OCI-LY7 (cell line): Measurements from ENCODE around the gene MZB1.

Source experiments
- EZH2phosphoT487 ChIP-seq: fragments of 200-600 bp; sonication (generic); IDR thresholded peaks from 2 replicates; pipeline ENCODE4 v1.6.1; 2018; ENCODE audit warnings: low read depth, borderline replicate concordance, mild to moderate bottlenecking, mixed run types, antibody characterized with exemption, low read length, moderate library complexity, mixed read lengths
- TF ChIP-seq, protein P1 (sequence below): fragments of 200-600 bp; sonication (generic); conservative IDR thresholded peaks from 2 replicates; pipeline ENCODE4 v1.5.1; 2014; ENCODE audit warnings: mild to moderate bottlenecking, antibody characterized with exemption, low read length, moderate library complexity, mixed read lengths

DNA sequence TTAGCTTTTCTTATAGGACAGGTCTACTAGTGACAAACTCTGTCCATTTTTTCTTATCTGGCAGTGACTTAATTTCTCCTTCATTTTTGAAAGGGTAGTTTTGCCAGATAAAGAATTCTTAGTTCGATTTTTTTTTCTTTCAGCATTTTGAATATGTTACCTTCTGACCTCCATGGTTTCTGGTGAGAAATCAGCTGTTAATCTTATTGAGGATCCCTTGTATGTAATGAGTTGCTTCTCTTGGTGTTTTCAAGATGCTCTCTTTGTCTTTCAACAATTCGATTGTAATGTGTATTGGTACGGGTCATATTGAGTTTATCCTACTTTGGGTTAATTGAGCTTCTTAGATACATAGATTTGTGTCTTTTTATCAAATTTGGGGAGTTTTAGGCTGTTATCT lies 35.5 kb downstream of the MZB1 start:
- TF ChIP-seq, protein P1, sequence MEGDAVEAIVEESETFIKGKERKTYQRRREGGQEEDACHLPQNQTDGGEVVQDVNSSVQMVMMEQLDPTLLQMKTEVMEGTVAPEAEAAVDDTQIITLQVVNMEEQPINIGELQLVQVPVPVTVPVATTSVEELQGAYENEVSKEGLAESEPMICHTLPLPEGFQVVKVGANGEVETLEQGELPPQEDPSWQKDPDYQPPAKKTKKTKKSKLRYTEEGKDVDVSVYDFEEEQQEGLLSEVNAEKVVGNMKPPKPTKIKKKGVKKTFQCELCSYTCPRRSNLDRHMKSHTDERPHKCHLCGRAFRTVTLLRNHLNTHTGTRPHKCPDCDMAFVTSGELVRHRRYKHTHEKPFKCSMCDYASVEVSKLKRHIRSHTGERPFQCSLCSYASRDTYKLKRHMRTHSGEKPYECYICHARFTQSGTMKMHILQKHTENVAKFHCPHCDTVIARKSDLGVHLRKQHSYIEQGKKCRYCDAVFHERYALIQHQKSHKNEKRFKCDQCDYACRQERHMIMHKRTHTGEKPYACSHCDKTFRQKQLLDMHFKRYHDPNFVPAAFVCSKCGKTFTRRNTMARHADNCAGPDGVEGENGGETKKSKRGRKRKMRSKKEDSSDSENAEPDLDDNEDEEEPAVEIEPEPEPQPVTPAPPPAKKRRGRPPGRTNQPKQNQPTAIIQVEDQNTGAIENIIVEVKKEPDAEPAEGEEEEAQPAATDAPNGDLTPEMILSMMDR = no peak
- TF ChIP-seq EZH2phosphoT487 = no peak
